K562 (cell line): ENCODE measurements around the gene PRKAR2B. TPM values are rescaled to one million over a fixed set of nuclear protein-coding genes. Genes with fewer than 3 reads are reported as not detected.
A peak's percentile ranks its signal among the peaks of the same experiment; 100 is the strongest.

Experiments used
- ARHGAP35 ChIP-seq: fragments of 450-650 bp; IDR thresholded peaks from 2 replicates; pipeline ENCODE4 v1.6.1; 2018; ENCODE audit not compliant: partially characterized antibody
- CLOCK ChIP-seq: fragments of 250-450 bp; sonication (Bioruptor Pico); IDR thresholded peaks from 2 replicates; pipeline ENCODE4 v1.4.0; 2020; ENCODE audit warnings: mild to moderate bottlenecking, moderate library complexity, borderline replicate concordance
- CUX1 ChIP-seq: fragments of 200-800 bp; sonication (Bioruptor generic); IDR thresholded peaks from 2 replicates; pipeline ENCODE4 v1.6.1; 2016; ENCODE audit warnings: missing genetic modification characterization, missing compliant biosample characterization
- ESRRA ChIP-seq: fragments of 450-650 bp; IDR thresholded peaks from 2 replicates; pipeline ENCODE4 v1.6.1; 2014; ENCODE audit warnings: low read depth, mild to moderate bottlenecking, moderate library complexity, borderline replicate concordance
- MLLT1 ChIP-seq, 2 experiments: fragments of 450-650 bp; IDR thresholded peaks; 2 replicates each; pipeline ENCODE4 v1.6.1; 2016
- NFIC ChIP-seq: fragments of 450-650 bp; IDR thresholded peaks from 2 replicates; pipeline ENCODE4 v1.6.1; 2017; ENCODE audit warnings: mild to moderate bottlenecking, inconsistent platforms
- NUFIP1 ChIP-seq: fragments of 450-650 bp; IDR thresholded peaks from 2 replicates; pipeline ENCODE4 v1.6.1; 2018; ENCODE audit not compliant: partially characterized antibody
- PHF21A ChIP-seq: fragments of 450-650 bp; IDR thresholded peaks from 2 replicates; pipeline ENCODE4 v1.6.1; 2017; ENCODE audit warnings: low read depth, borderline replicate concordance
- POLR3A ChIP-seq: IDR thresholded peaks from 2 replicates; pipeline ENCODE4 v1.6.1; 2011; ENCODE audit warnings: borderline replicate concordance, mild to moderate bottlenecking, moderate library complexity; ENCODE audit not compliant: insufficient read length, insufficient read depth; ENCODE audit errors: extremely low read depth
- PTRF ChIP-seq: fragments of 450-650 bp; IDR thresholded peaks from 2 replicates; pipeline ENCODE4 v1.6.1; 2016; ENCODE audit warnings: mild to moderate bottlenecking, missing genetic modification characterization, missing compliant biosample characterization
- RFX1 ChIP-seq: fragments of 450-650 bp; IDR thresholded peaks from 2 replicates; pipeline ENCODE4 v1.6.1; 2016; ENCODE audit warnings: mild to moderate bottlenecking, moderate library complexity
- RUNX1 ChIP-seq: sonication (generic); IDR thresholded peaks from 2 replicates; pipeline ENCODE4 v1.6.1; 2016; ENCODE audit warnings: antibody characterized with exemption, low read depth
- SIRT6 ChIP-seq: IDR thresholded peaks from one replicate; pipeline ENCODE4 v1.6.1; 2012; ENCODE audit warnings: low read depth, mild to moderate bottlenecking, control low read depth, inconsistent platforms, low read length, moderate library complexity
- SRF ChIP-seq, 2 experiments: fragments of 250-450, 450-650 bp in 1 of 2; sonication (Bioruptor Pico) in 1 of 2; sonication (generic) in 1 of 2; formaldehyde crosslinking; IDR thresholded peaks; 2 replicates each; pipeline versions ENCODE4 v1.5.0 to v1.5.1; 2020 to 2022; ENCODE audit warnings: mild to moderate bottlenecking in 1 of 2, missing genetic modification reagents in 1 of 2
- ZNF175 ChIP-seq: fragments of 200-800 bp; sonication (Bioruptor generic); IDR thresholded peaks from 2 replicates; pipeline ENCODE4 v1.6.1; 2016; ENCODE audit warnings: low read depth, mild to moderate bottlenecking, missing genetic modification characterization, missing compliant biosample characterization
- ZNF3 ChIP-seq: fragments of 250-450 bp; sonication (Bioruptor Pico); IDR thresholded peaks from 2 replicates; pipeline ENCODE4 v1.5.0; 2021; ENCODE audit warnings: mild to moderate bottlenecking, moderate library complexity
- ZNF830 ChIP-seq: fragments of 250-450 bp; sonication (Bioruptor Pico); IDR thresholded peaks from 2 replicates; pipeline ENCODE4 v1.5.0; 2021; ENCODE audit warnings: mild to moderate bottlenecking
- polyA plus RNA-seq, 8 experiments: library from polyadenylated mRNA; depleted of rRNA in 4 of 8; stranded (reverse) in 5 of 8; unstranded in 3 of 8; fragments of >200 nt; fragmentation: Nextera tagmentation in 2 of 8; fragmentation: Illumina TruSeq in 1 of 8; extraction: Ambion mirVana in 2 of 8; extraction: Trizol in 1 of 8; gene quantifications; 2 replicates each; pipeline versions ENCODE4 v1.2.1 to v1.2.3, GENCODE V29; 2011 to 2014; ENCODE audit warnings: inconsistent platforms in 1 of 8, missing spikeins in 1 of 8
- total RNA-seq, 7 experiments: library from RNA; depleted of rRNA in 6 of 7; stranded (reverse); fragments of >200 nt in 6 of 7; fragmentation: Illumina TruSeq in 2 of 7; extraction: Trizol in 2 of 7; gene quantifications; 2 replicates each; pipeline versions ENCODE4 v1.2.1 to v1.2.3, GENCODE V29; 2011 to 2021; ENCODE audit warnings: low replicate concordance in 1 of 7

The PRKAR2B gene
- total and polyA plus RNA-seq, 9 of the 15 experiments (the other 6 are each of a cell fraction or from before 2014, with no cell fraction given): 59.0 to 173 (median 129) TPM

GRCh38 chr7:107044347-107045194, at the start of gene PRKAR2B (continued):
- no peak; the same call in 1 of the 2 replicates for TF ChIP-seq CUX1 (CRISPR knock-in tag)
- 0 out of 2 replicates have a peak, but pooled peaks have one; percentile 52 for TF ChIP-seq CLOCK (CRISPR knock-in tag)
- no peak for TF ChIP-seq SIRT6
- TF ChIP-seq ZNF175 (CRISPR knock-in tag): peak; percentile 40; the same call in 1 of the 2 replicates
- TF ChIP-seq ZNF830 (CRISPR knock-in tag): no peak
- TF ChIP-seq NFIC: peak; percentile 39; the same call in 1 of the 2 replicates
- TF ChIP-seq ESRRA: peak; percentile 66; the same call in 1 of the 2 replicates
- no peak for TF ChIP-seq PHF21A
- TF ChIP-seq PTRF (tag): no peak
- no peak for TF ChIP-seq ARHGAP35
- no peak for TF ChIP-seq POLR3A
- no peak for TF ChIP-seq SRF (CRISPR knock-in tag; IDR thresholded peaks at IDR 0.05)
- TF ChIP-seq MLLT1 (IDR thresholded peaks at IDR 0.05): peak in 1 of 2 experiments; percentile 1; a peak in 2 of 4 replicates
- no peak for TF ChIP-seq ZNF3 (CRISPR knock-in tag)
- peak; percentile 91 for TF ChIP-seq RFX1
- TF ChIP-seq NUFIP1: no peak
- TF ChIP-seq RUNX1: no peak
